ENCODE data around the gene NACC1. TPM values are rescaled to one million over a fixed set of nuclear protein-coding genes. Genes with fewer than 3 reads are reported as not detected.

The NACC1 gene
- total and polyA plus RNA-seq, 2 donors from 2014 or later = 16.7 to 46.1 TPM

DNA sequence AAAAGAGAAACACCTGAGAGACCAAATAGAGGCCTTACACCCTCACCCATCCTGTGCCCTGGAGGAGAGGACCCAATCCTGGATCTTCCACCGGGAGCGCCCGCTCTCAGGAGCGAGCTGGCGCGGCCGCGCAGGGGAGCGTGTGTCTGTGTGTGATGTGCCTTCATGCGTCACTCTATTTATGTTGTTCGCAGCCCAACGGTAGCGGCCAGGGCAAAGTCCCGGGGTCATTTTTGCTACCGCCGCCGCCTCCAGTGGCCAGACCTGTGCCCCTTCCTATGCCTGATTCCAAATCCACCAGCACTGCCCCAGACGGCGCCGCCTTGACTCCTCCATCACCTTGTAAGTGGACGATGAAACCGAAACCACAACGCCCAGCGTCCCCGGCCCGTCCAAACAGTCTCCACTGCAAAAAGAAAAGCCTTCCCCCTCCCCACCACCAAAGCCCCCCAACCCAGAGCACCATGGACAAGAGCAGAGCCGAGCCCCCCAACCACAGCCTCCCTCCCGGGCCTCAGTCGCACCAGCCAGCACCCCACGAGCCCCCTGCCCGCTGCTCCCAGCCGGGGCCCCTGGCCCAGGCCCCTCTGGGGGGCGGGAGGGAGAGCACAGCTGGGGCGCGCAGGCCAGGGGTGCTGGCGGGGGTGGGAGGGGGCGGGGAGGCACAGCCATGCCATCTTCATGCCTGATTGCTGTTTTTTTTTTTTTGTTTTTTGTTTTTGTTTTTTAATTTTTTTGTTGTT, 30.1 kb upstream of the NACC1 start:
- FAIRE-seq (no peak), DNase-seq (peak in 1 of 5 donors; percentile 31)
- Histone ChIP-seq H3K36me3 (ENCODE audit: control insufficient read depth in 2 of 3, insufficient read depth in 3 of 3, low read length in 3 of 3) (no peaks in the 10 kb centered on the region), H3K9ac (ENCODE audit: low read length in 3 of 3) (no peak overlapping the region), H3K4me3 (ENCODE audit: low read length in 3 of 3) (no peak overlapping the region), H3K4me1 (ENCODE audit: control insufficient read depth in 2 of 3, insufficient read depth in 2 of 3, low read depth in 1 of 3, low read length in 3 of 3) (peaks cover 0 to 19% (median 10%) of the 10 kb centered on the region in 3 donors), H3K27ac (ENCODE audit: low read depth in 2 of 2, low read length in 2 of 2) (no peak overlapping the region), H3K9me3 (ENCODE audit: control insufficient read depth in 2 of 3, insufficient read depth in 1 of 3, low read length in 3 of 3) (no peaks in the 10 kb centered on the region), H3K27me3 (ENCODE audit: control insufficient read depth, insufficient read depth, low read length) (no peaks in the 10 kb centered on the region)
- TF ChIP-seq CTCF (IDR thresholded peaks at IDR 0.05; ENCODE audit: borderline replicate concordance, extremely low read depth, insufficient read depth) = no peak
- intact Hi-C loops (cut with DNase I) = no loop called here

GRCh38 chr19:13089139-13089856, 28.8 kb upstream of the NACC1 start:
- Histone ChIP-seq H3K27ac (ENCODE audit: low read depth in 2 of 2, low read length in 2 of 2) (no peak overlapping the region), H3K36me3 (ENCODE audit: control insufficient read depth in 2 of 3, insufficient read depth in 3 of 3, low read length in 3 of 3) (no peaks in the 10 kb centered on the region), H3K4me1 (ENCODE audit: control insufficient read depth in 2 of 3, insufficient read depth in 2 of 3, low read depth in 1 of 3, low read length in 3 of 3) (peaks cover 0 to 27% (median 18%) of the 10 kb centered on the region in 3 donors), H3K9me3 (ENCODE audit: control insufficient read depth in 2 of 3, insufficient read depth in 1 of 3, low read length in 3 of 3) (no peaks in the 10 kb centered on the region), H3K4me3 (ENCODE audit: low read length in 3 of 3) (no peak overlapping the region), H3K27me3 (ENCODE audit: control insufficient read depth, insufficient read depth, low read length) (no peaks in the 10 kb centered on the region), H3K9ac (ENCODE audit: low read length in 3 of 3) (no peak overlapping the region)
- TF ChIP-seq CTCF (IDR thresholded peaks at IDR 0.05; ENCODE audit: borderline replicate concordance, extremely low read depth, insufficient read depth) = no peak
- no peak for FAIRE-seq
- peak in 1 of 5 donors; percentile 42 for DNase-seq
- intact Hi-C loops (cut with DNase I) = no loop called here

- Histone ChIP-seq H3K9ac (ENCODE audit: low read length in 3 of 3) (no peak overlapping the region), H3K4me3 (ENCODE audit: low read length in 3 of 3) (no peak overlapping the region), H3K36me3 (ENCODE audit: control insufficient read depth in 2 of 3, insufficient read depth in 3 of 3, low read length in 3 of 3) (no peaks in the 10 kb centered on the region), H3K9me3 (ENCODE audit: control insufficient read depth in 2 of 3, insufficient read depth in 1 of 3, low read length in 3 of 3) (no peaks in the 10 kb centered on the region), H3K27me3 (ENCODE audit: control insufficient read depth, insufficient read depth, low read length) (no peaks in the 10 kb centered on the region), H3K4me1 (ENCODE audit: control insufficient read depth in 2 of 3, insufficient read depth in 2 of 3, low read depth in 1 of 3, low read length in 3 of 3) (peaks cover 0 to 27% (median 18%) of the 10 kb centered on the region in 3 donors), H3K27ac (ENCODE audit: low read depth in 2 of 2, low read length in 2 of 2) (no peak overlapping the region)
- FAIRE-seq = no peak
- no peak for TF ChIP-seq CTCF (IDR thresholded peaks at IDR 0.05; ENCODE audit: borderline replicate concordance, extremely low read depth, insufficient read depth)
- peak in 1 of 5 donors; percentile 35 for DNase-seq
- intact Hi-C loops (cut with DNase I) = no loop called here
Measured at GRCh38 chr19:13089857-13090507, 28.1 kb upstream of the NACC1 start.

Data from kidney (tissue), 14 donors.